ENCODE data around the gene ATRX.
"Not testable (repeated sequence)": the region's sequence is repeated elsewhere in the genome, so short reads cannot be mapped to it uniquely, and the experiment has no call there.

Gene ATRX

GRCh38 chrX:77548751-77549150 is 237.3 kb downstream of the ATRX start:
- Histone ChIP-seq H3K27ac (ENCODE audit: low read depth, low read length) (no peak overlapping the region), H3F3A (ENCODE audit: control insufficient read depth, insufficient read depth) (no peaks in the 10 kb centered on the region), H3K4me1 (ENCODE audit: control insufficient read depth, low read length) (no peaks in the 10 kb centered on the region), H3K9me2 (replicated peaks; ENCODE audit: control insufficient read depth, low read length) (no peaks in the 10 kb centered on the region), H3K9me3 (ENCODE audit: control insufficient read depth, insufficient read depth, low read length) (no peaks in the 10 kb centered on the region), H3K36me3 (ENCODE audit: control insufficient read depth, low read length) (no peaks in the 10 kb centered on the region; the same call in 1 of the 2 replicates), H4K20me1 (ENCODE audit: control insufficient read depth, insufficient read depth, low read depth, low read length) (no peaks in the 10 kb centered on the region), H3K4me2 (ENCODE audit: low read length) (no peak overlapping the region), H3K4me3 (ENCODE audit: low read length) (no peak overlapping the region), H3K79me2 (ENCODE audit: control insufficient read depth, low read length) (no peaks in the 10 kb centered on the region), H3K27me3 (ENCODE audit: control insufficient read depth, low read length) (no peaks in the 10 kb centered on the region)
- TF ChIP-seq EZH2phosphoT487 (IDR thresholded peaks at IDR 0.05; ENCODE audit: borderline replicate concordance, low read length) (no peak), CTCF (IDR thresholded peaks at IDR 0.05; ENCODE audit: low read depth, low read length, poor library complexity, severe bottlenecking) (no peak)

GRCh38 chrX:77539778-77540177 is 246.2 kb downstream of the ATRX start:
- H3K4me2 ChIP-seq (ENCODE audit: low read length); H3F3A ChIP-seq (ENCODE audit: control insufficient read depth, insufficient read depth); H3K27me3 ChIP-seq (ENCODE audit: control insufficient read depth, low read length); H3K4me1 ChIP-seq (ENCODE audit: control insufficient read depth, low read length); H3K9me2 ChIP-seq (replicated peaks; ENCODE audit: control insufficient read depth, low read length); H3K79me2 ChIP-seq (ENCODE audit: control insufficient read depth, low read length); H3K27ac ChIP-seq (ENCODE audit: low read depth, low read length); H3K36me3 ChIP-seq (ENCODE audit: control insufficient read depth, low read length); H4K20me1 ChIP-seq (ENCODE audit: control insufficient read depth, insufficient read depth, low read depth, low read length); H3K4me3 ChIP-seq (ENCODE audit: low read length); H3K9me3 ChIP-seq (ENCODE audit: control insufficient read depth, insufficient read depth, low read length): not testable (repeated sequence)

GRCh38 chrX:77531261-77531660 is 254.8 kb downstream of the ATRX start:
- not testable (repeated sequence) for H4K20me1 ChIP-seq (ENCODE audit: control insufficient read depth, insufficient read depth, low read depth, low read length); H3K27me3 ChIP-seq (ENCODE audit: control insufficient read depth, low read length); H3K36me3 ChIP-seq (ENCODE audit: control insufficient read depth, low read length); H3K27ac ChIP-seq (ENCODE audit: low read depth, low read length); H3K9me2 ChIP-seq (replicated peaks; ENCODE audit: control insufficient read depth, low read length); H3K4me2 ChIP-seq (ENCODE audit: low read length); H3K9me3 ChIP-seq (ENCODE audit: control insufficient read depth, insufficient read depth, low read length); H3K4me1 ChIP-seq (ENCODE audit: control insufficient read depth, low read length); H3K4me3 ChIP-seq (ENCODE audit: low read length); H3K79me2 ChIP-seq (ENCODE audit: control insufficient read depth, low read length); H3F3A ChIP-seq (ENCODE audit: control insufficient read depth, insufficient read depth)

GRCh38 chrX:77528034-77528433 is 258.0 kb downstream of the ATRX start:
- Histone ChIP-seq H3K9me2 (replicated peaks; ENCODE audit: control insufficient read depth, low read length) (no peaks in the 10 kb centered on the region), H3K27ac (ENCODE audit: low read depth, low read length) (no peak overlapping the region), H3K4me3 (ENCODE audit: low read length) (no peak overlapping the region), H3K4me2 (ENCODE audit: low read length) (no peak overlapping the region), H3K27me3 (ENCODE audit: control insufficient read depth, low read length) (no peaks in the 10 kb centered on the region), H4K20me1 (ENCODE audit: control insufficient read depth, insufficient read depth, low read depth, low read length) (no peaks in the 10 kb centered on the region), H3K4me1 (ENCODE audit: control insufficient read depth, low read length) (no peaks in the 10 kb centered on the region), H3K79me2 (ENCODE audit: control insufficient read depth, low read length) (no peaks in the 10 kb centered on the region), H3F3A (ENCODE audit: control insufficient read depth, insufficient read depth) (no peaks in the 10 kb centered on the region), H3K36me3 (ENCODE audit: control insufficient read depth, low read length) (peaks cover 3% of the 10 kb centered on the region), H3K9me3 (ENCODE audit: control insufficient read depth, insufficient read depth, low read length) (no peaks in the 10 kb centered on the region)
- TF ChIP-seq CTCF (IDR thresholded peaks at IDR 0.05; ENCODE audit: low read depth, low read length, poor library complexity, severe bottlenecking): no peak
- TF ChIP-seq EZH2phosphoT487 (IDR thresholded peaks at IDR 0.05; ENCODE audit: borderline replicate concordance, low read length): no peak

All from DOHH2 (cell line).